Measurements from ENCODE around the gene H2BK1.

The H2BK1 gene

DNA sequence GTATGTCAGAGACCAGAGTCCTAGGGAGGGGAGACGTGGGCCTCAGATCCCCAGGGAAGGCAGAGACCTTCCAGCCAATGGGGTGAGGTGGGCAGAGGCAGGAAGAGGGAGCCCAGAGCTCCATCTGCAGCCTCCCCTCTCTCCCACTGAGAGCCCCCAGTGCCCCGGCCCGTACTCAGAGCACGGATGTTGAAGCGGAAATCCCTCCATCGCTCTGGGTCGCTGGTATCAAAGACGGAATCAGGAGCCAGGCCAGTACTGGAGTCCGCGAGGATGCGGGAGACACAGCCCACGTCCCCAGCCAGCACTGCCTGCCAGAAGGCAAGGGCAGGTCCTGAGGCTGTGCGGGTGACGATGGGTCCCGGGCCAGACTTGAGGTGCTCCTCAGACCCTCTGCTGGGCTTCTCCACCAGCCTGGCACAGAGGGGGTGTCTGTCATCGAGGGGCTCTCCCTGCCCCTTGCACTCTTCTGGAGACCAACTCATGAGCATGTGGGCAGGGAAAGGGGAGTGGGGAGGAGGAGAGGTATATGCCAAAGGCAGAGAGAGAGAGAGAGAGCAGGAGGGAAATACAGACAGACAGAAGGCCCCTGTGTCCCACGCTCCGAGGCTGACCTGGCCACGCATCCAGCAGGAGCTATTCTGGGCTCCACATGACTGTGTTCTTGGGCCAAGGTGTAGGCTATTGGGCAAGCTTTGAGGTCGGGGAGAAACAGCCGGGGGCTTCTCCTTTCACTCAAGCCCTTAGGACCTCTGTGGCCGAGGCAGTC lies 23.5 kb downstream of the H2BK1 start, which contains the start of gene ASB10:
Gene ASB10 (minus strand): TSS at position 611 of the 769 bp plus-strand sequence. CDS start 120 bp downstream, at position 491.
- no peak for TF ChIP-seq CTCF (conservative IDR thresholded peaks at IDR 0.05; ENCODE audit: low read depth, low read length)
- no peak within 1 kb of the TSS for H3K4me3 ChIP-seq (ENCODE audit: low read depth, low read length)
- no peak for DNase-seq (ENCODE audit: low read depth)

GRCh38 chr7:151185762-151186639 lies 24.3 kb downstream of the H2BK1 start:
- TF ChIP-seq CTCF (conservative IDR thresholded peaks at IDR 0.05; ENCODE audit: low read depth, low read length): no peak
- no peak for DNase-seq (ENCODE audit: low read depth)
- no peak overlapping the region for H3K4me3 ChIP-seq (ENCODE audit: low read depth, low read length)

DNA sequence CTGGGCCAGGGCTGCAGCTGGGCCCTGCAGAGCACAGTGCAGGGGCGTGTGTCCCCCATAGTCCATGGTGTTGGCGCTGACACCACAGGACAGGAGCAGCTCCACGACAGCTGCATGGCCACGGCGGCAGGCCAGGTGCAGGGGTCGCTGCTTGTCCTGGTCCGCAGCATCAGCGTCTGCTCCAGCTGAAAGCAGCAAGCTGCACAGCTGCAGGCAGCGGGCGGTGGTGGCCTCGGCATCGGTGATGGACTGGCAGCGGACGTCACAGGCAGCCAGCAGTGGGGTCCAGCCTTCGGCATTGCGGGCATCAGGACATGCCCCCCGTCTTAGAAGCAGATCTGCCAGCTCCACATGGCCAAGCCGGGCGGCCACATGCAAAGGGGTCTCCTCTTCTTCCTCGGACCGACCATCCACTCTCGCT lies 29.3 kb downstream of the H2BK1 start:
- no peak for TF ChIP-seq CTCF (conservative IDR thresholded peaks at IDR 0.05; ENCODE audit: low read depth, low read length)

GRCh38 chr7:151179946-151180345 lies 30.3 kb downstream of the H2BK1 start:
- H3K4me3 ChIP-seq (ENCODE audit: low read depth, low read length): no peak overlapping the region
- TF ChIP-seq CTCF (conservative IDR thresholded peaks at IDR 0.05; ENCODE audit: low read depth, low read length): no peak
- no peak for DNase-seq (ENCODE audit: low read depth)

More for the DNA sequence above, 29.3 kb downstream of the H2BK1 start:
- DNase-seq (ENCODE audit: low read depth): no peak
- H3K4me3 ChIP-seq (ENCODE audit: low read depth, low read length): no peak overlapping the region

- no peak overlapping the region for H3K4me3 ChIP-seq (ENCODE audit: low read depth, low read length)
- DNase-seq (ENCODE audit: low read depth): no peak
- no peak for TF ChIP-seq CTCF (conservative IDR thresholded peaks at IDR 0.05; ENCODE audit: low read depth, low read length)
These were observed 30.9 kb downstream of the H2BK1 start for GRCh38 chr7:151179287-151179860.

GRCh38 chr7:151178831-151179230 lies 31.5 kb downstream of the H2BK1 start:
- no peak overlapping the region for H3K4me3 ChIP-seq (ENCODE audit: low read depth, low read length)
- no peak for DNase-seq (ENCODE audit: low read depth)
- TF ChIP-seq CTCF (conservative IDR thresholded peaks at IDR 0.05; ENCODE audit: low read depth, low read length): no peak
